Subcutaneous adipose tissue (tissue), 4 donors: ENCODE measurements around the gene ZC2HC1C. TPM values are rescaled to one million over a fixed set of nuclear protein-coding genes. Genes with fewer than 3 reads are reported as not detected.

Source experiments
- total RNA-seq, 4 donors: library from RNA; depleted of rRNA; stranded (reverse); fragments of >200 nt; gene quantifications; one replicate each; pipeline ENCODE4 v1.1.0, GENCODE V29; 2016
- TF ChIP-seq, protein P1 (sequence below): fragments of 450-650 bp; IDR thresholded peaks from one replicate; pipeline ENCODE4 v1.5.1; 2016; ENCODE audit warnings: low read depth, mild to moderate bottlenecking, control low read depth, antibody characterized with exemption, moderate library complexity

ZC2HC1C gene
- total RNA-seq, 4 donors from 2014 or later = 0.51 to 4.2 (median 1.6) TPM

GRCh38 chr14:75107186-75107585 lies 37.7 kb downstream of the ZC2HC1C start:
- TF ChIP-seq, protein P1, sequence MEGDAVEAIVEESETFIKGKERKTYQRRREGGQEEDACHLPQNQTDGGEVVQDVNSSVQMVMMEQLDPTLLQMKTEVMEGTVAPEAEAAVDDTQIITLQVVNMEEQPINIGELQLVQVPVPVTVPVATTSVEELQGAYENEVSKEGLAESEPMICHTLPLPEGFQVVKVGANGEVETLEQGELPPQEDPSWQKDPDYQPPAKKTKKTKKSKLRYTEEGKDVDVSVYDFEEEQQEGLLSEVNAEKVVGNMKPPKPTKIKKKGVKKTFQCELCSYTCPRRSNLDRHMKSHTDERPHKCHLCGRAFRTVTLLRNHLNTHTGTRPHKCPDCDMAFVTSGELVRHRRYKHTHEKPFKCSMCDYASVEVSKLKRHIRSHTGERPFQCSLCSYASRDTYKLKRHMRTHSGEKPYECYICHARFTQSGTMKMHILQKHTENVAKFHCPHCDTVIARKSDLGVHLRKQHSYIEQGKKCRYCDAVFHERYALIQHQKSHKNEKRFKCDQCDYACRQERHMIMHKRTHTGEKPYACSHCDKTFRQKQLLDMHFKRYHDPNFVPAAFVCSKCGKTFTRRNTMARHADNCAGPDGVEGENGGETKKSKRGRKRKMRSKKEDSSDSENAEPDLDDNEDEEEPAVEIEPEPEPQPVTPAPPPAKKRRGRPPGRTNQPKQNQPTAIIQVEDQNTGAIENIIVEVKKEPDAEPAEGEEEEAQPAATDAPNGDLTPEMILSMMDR = no peak

- TF ChIP-seq, protein P1 = no peak
Observed at GRCh38 chr14:75109877-75110276, 40.4 kb downstream of the ZC2HC1C start.

- TF ChIP-seq, protein P1 = no peak
Observed at GRCh38 chr14:75113932-75114539, 44.6 kb downstream of the ZC2HC1C start.

DNA sequence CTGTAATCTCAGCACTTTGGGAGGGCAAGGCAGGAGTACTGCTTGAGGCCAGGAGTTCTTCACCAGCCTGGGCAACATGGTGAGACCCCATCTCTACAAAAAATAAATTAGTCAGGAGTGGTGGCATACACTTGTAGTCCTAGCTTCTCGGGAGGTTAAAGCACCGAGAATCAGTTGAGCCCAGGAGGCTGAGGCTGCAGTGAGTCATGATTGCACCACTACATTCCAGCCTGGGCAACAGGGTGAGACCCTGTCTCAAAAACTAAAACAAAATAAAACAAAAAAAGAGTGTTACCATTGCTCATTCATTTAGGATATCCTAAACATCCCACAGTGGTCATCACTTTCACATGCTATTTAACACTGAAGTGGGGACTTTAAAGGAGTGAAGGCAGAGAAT lies 49.6 kb downstream of the ZC2HC1C start:
- TF ChIP-seq, protein P1 = no peak

DNA sequence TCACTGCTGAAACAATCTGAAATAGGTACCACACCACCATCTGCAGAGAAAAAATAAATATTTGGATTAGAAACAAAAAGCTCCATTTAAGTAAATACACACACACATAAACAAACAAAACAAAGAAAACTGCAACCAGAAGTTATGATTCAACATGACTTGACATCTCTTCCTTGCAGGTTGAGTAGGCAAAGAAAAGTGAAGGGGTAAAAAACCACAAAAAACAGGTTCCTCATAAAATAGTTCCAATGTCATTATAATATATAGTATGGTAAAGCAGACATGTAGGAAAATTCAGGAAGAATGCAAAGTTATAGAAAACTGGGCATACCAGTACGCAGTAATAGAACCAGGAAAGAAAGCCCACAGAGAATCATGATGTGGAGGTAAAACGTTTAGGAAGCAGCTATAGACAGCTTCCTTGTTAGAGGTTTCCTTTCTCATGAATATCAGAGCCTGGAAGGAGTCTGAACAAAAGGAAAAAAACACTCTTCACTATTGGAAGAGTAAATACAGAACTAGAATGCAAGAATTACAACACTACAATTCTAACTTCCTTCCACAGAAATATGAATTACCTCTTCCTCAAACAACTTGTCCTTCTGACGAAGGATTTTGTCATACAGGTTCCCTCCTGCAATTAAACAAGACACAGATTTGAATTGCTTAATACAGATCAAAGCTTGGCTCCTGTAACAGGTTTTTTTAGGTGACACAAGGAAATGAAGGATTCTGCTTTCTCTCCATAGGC lies 51.3 kb downstream of the ZC2HC1C start:
- TF ChIP-seq, protein P1 = no peak

DNA sequence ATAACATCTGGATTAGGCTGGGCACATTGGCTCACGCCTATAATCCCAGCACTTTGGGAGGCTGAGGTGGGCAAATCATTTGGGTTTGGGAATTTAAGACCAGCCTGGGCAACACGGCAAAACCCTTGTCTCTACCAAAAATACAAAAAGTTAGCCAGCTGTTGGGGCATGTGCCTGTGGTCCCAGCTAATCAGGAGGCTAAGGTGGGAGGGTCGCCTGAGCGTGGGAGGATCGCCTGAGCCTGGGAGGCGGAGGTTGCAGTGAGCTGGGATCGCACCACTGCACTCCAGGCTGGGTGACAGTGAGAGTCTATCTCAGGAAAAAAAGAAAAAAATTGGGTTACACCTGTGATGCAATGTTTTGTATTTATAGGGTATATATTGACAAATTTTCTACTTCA lies 52.1 kb downstream of the ZC2HC1C start:
- TF ChIP-seq, protein P1 = no peak

- TF ChIP-seq, protein P1 = no peak
Observed at GRCh38 chr14:75123991-75124390, 54.5 kb downstream of the ZC2HC1C start.
